GM15510 (cell line): ENCODE results near the gene ARHGEF26.

Experiments
- POLR2A ChIP-seq: IDR thresholded peaks from 3 replicates; pipeline ENCODE4 v1.6.1; 2011; ENCODE audit warnings: borderline replicate concordance; ENCODE audit not compliant: insufficient read length; ENCODE audit errors: extremely low read depth

ARHGEF26 gene

GRCh38 chr3:154102225-154102624 lies 19.0 kb upstream of the ARHGEF26 start:
- no peak for TF ChIP-seq POLR2A

GRCh38 chr3:154105218-154105975 lies 15.8 kb upstream of the ARHGEF26 start:
- no peak for TF ChIP-seq POLR2A

GRCh38 chr3:154111365-154111935 lies 9.7 kb upstream of the ARHGEF26 start:
- TF ChIP-seq POLR2A, result no peak

GRCh38 chr3:154112146-154112852 lies 8.9 kb upstream of the ARHGEF26 start:
- TF ChIP-seq POLR2A, result no peak

GRCh38 chr3:154113609-154114008 lies 7.6 kb upstream of the ARHGEF26 start:
- no peak for TF ChIP-seq POLR2A

GRCh38 chr3:154115332-154115731 lies 5.9 kb upstream of the ARHGEF26 start:
- TF ChIP-seq POLR2A, result no peak

- no peak for TF ChIP-seq POLR2A
Measured at GRCh38 chr3:154119951-154120350, 1.2 kb upstream of the ARHGEF26 start.

GRCh38 chr3:154121701-154122551 lies 736 bp downstream of the ARHGEF26 start:
- TF ChIP-seq POLR2A, result no peak

GRCh38 chr3:154122552-154122911 lies 1.3 kb downstream of the ARHGEF26 start:
- no peak for TF ChIP-seq POLR2A

- no peak for TF ChIP-seq POLR2A
Measured at GRCh38 chr3:154122912-154123559, 1.8 kb downstream of the ARHGEF26 start.

GRCh38 chr3:154123906-154124305 lies 2.7 kb downstream of the ARHGEF26 start:
- TF ChIP-seq POLR2A, result no peak

GRCh38 chr3:154125378-154126030 lies 4.3 kb downstream of the ARHGEF26 start:
- no peak for TF ChIP-seq POLR2A

GRCh38 chr3:154126651-154127050 lies 5.5 kb downstream of the ARHGEF26 start:
- no peak for TF ChIP-seq POLR2A

- no peak for TF ChIP-seq POLR2A
Measured at GRCh38 chr3:154129625-154130024, 8.4 kb downstream of the ARHGEF26 start.
